ENCODE results near the gene RNU6-9. TPM values are rescaled to one million over a fixed set of nuclear protein-coding genes. Genes with fewer than 3 reads are reported as not detected.

Gene RNU6-9
- total RNA-seq, 1 experiment from 2014 or later, result not detected

- no peak for DNase-seq (ENCODE audit: low read depth)
Observed at GRCh38 chr19:934197-934840, 41.0 kb downstream of the RNU6-9 start.

- DNase-seq (ENCODE audit: low read depth), result peak; percentile 54
Observed at GRCh38 chr19:934865-935479, 41.7 kb downstream of the RNU6-9 start.

GRCh38 chr19:936175-936546, 42.9 kb downstream of the RNU6-9 start:
- DNase-seq (ENCODE audit: low read depth), result no peak

- no peak for DNase-seq (ENCODE audit: low read depth)
Observed at GRCh38 chr19:937259-937694, 44.0 kb downstream of the RNU6-9 start.

GRCh38 chr19:938233-938923, 45.1 kb downstream of the RNU6-9 start:
- no peak for DNase-seq (ENCODE audit: low read depth)

GRCh38 chr19:939439-939838, 46.2 kb downstream of the RNU6-9 start:
- no peak for DNase-seq (ENCODE audit: low read depth)

GRCh38 chr19:939922-940321, 46.6 kb downstream of the RNU6-9 start:
- no peak for DNase-seq (ENCODE audit: low read depth)

- peak; percentile 84 for DNase-seq (ENCODE audit: low read depth)
Observed at GRCh38 chr19:940591-941291, 47.5 kb downstream of the RNU6-9 start.

GRCh38 chr19:941292-942132, 48.2 kb downstream of the RNU6-9 start:
- DNase-seq (ENCODE audit: low read depth), result no peak

GRCh38 chr19:942133-942645, 48.9 kb downstream of the RNU6-9 start:
- DNase-seq (ENCODE audit: low read depth), result no peak

Other genes with a start within 250 kb of the RNU6-9 start
- gene RNF126, start 230.3 kb upstream of the RNU6-9 start, total RNA-seq (2014; rRNA removed; shearing (Covaris generic)), result 58.2 and 62.7 TPM in 2 replicates
- gene FSTL3, start 217.1 kb upstream of the RNU6-9 start, total RNA-seq (2014; rRNA removed; shearing (Covaris generic)), result 104 and 119 TPM in 2 replicates
- gene PRSS57, start 198.0 kb upstream of the RNU6-9 start, total RNA-seq (2014; rRNA removed; shearing (Covaris generic)), result not detected in 2 replicates
- 1.1 and 7.7 TPM in 2 replicates for gene PALM, start 184.5 kb upstream of the RNU6-9 start, total RNA-seq (2014; rRNA removed; shearing (Covaris generic))
- 1.5 and 2.0 TPM in 2 replicates for gene MISP, start 142.4 kb upstream of the RNU6-9 start, total RNA-seq (2014; rRNA removed; shearing (Covaris generic))
- gene PTBP1, start 96.0 kb upstream of the RNU6-9 start, total RNA-seq (2014; rRNA removed; shearing (Covaris generic)), result 205 and 246 TPM in 2 replicates
- 0.11 and 1.2 TPM in 2 replicates for gene PLPPR3, start 71.5 kb upstream of the RNU6-9 start, total RNA-seq (2014; rRNA removed; shearing (Covaris generic))
- gene AZU1, start 65.6 kb upstream of the RNU6-9 start, total RNA-seq (2014; rRNA removed; shearing (Covaris generic)), result not detected in 2 replicates
- gene PRTN3, start 52.5 kb upstream of the RNU6-9 start, total RNA-seq (2014; rRNA removed; shearing (Covaris generic)), result not detected in 2 replicates
- not detected in 2 replicates for gene ELANE, start 41.2 kb upstream of the RNU6-9 start, total RNA-seq (2014; rRNA removed; shearing (Covaris generic))
- gene CFD, start 33.8 kb upstream of the RNU6-9 start, total RNA-seq (2014; rRNA removed; shearing (Covaris generic)), result 5.7 and 18.2 TPM in 2 replicates
- 20.4 and 25.9 TPM in 2 replicates for gene MED16, start 297 bp upstream of the RNU6-9 start, total RNA-seq (2014; rRNA removed; shearing (Covaris generic))
- gene R3HDM4, start 19.7 kb downstream of the RNU6-9 start, total RNA-seq (2014; rRNA removed; shearing (Covaris generic)), result 35.8 and 40.8 TPM in 2 replicates
- gene KISS1R, start 23.8 kb downstream of the RNU6-9 start, total RNA-seq (2014; rRNA removed; shearing (Covaris generic)), result not detected in 2 replicates
- gene ARID3A, start 32.6 kb downstream of the RNU6-9 start, total RNA-seq (2014; rRNA removed; shearing (Covaris generic)), result 5.9 and 12.0 TPM in 2 replicates
- gene WDR18, start 90.9 kb downstream of the RNU6-9 start, total RNA-seq (2014; rRNA removed; shearing (Covaris generic)), result 73.1 and 92.5 TPM in 2 replicates
- not detected in 2 replicates for gene GRIN3B, start 106.9 kb downstream of the RNU6-9 start, total RNA-seq (2014; rRNA removed; shearing (Covaris generic))
- gene TMEM259, start 127.6 kb downstream of the RNU6-9 start, total RNA-seq (2014; rRNA removed; shearing (Covaris generic)), result 79.1 and 81.7 TPM in 2 replicates
- not detected in 2 replicates for gene RNU6-2, start 128.0 kb downstream of the RNU6-9 start, total RNA-seq (2014; rRNA removed; shearing (Covaris generic))
- gene CNN2, start 133.1 kb downstream of the RNU6-9 start, total RNA-seq (2014; rRNA removed; shearing (Covaris generic)), result 162 and 166 TPM in 2 replicates
- gene ABCA7, start 146.6 kb downstream of the RNU6-9 start, total RNA-seq (2014; rRNA removed; shearing (Covaris generic)), result 0.89 and 0.97 TPM in 2 replicates
- gene ARHGAP45, start 173.7 kb downstream of the RNU6-9 start, total RNA-seq (2014; rRNA removed; shearing (Covaris generic)), result 4.3 and 11.6 TPM in 2 replicates
- gene POLR2E, start 201.9 kb downstream of the RNU6-9 start, total RNA-seq (2014; rRNA removed; shearing (Covaris generic)), result 124 and 148 TPM in 2 replicates
- 357 and 373 TPM in 2 replicates for gene GPX4, start 210.5 kb downstream of the RNU6-9 start, total RNA-seq (2014; rRNA removed; shearing (Covaris generic))

Measured in Daoy (cell line).